Muscle layer of colon (tissue), 2 donors: ENCODE results near the gene SLC25A31.

Experiments used
- H3K27ac ChIP-seq: one replicate; pipeline ENCODE4 v1.7.0; 2013; ENCODE audit warnings: low read depth, mild to moderate bottlenecking, low read length, moderate library complexity
- H3K27me3 ChIP-seq, 2 donors: one replicate each; pipeline ENCODE4 v1.7.0; 2013; ENCODE audit warnings: low read length in 2 of 2, mild to moderate bottlenecking in 2 of 2; ENCODE audit not compliant: insufficient read depth in 2 of 2, control insufficient read depth in 1 of 2
- H3K36me3 ChIP-seq: one replicate; pipeline ENCODE4 v1.7.0; 2013; ENCODE audit warnings: mild to moderate bottlenecking, low read length; ENCODE audit not compliant: insufficient read depth
- H3K4me1 ChIP-seq: one replicate; pipeline ENCODE4 v1.7.0; 2013; ENCODE audit warnings: mild to moderate bottlenecking, low read length; ENCODE audit not compliant: insufficient read depth
- H3K4me3 ChIP-seq, 2 donors: one replicate each; pipeline ENCODE4 v1.7.0; 2013; ENCODE audit warnings: low read length in 2 of 2, low read depth in 1 of 2, mild to moderate bottlenecking in 1 of 2, moderate library complexity in 1 of 2
- H3K9ac ChIP-seq: one replicate; pipeline ENCODE4 v1.7.0; 2013; ENCODE audit warnings: low read length
- H3K9me3 ChIP-seq: one replicate; pipeline ENCODE4 v1.7.0; 2013; ENCODE audit warnings: mild to moderate bottlenecking, low read length
- donor health status: abdominal sarcoma.
- donor health status: Adenocarcinoma of cecum.

The SLC25A31 gene

DNA sequence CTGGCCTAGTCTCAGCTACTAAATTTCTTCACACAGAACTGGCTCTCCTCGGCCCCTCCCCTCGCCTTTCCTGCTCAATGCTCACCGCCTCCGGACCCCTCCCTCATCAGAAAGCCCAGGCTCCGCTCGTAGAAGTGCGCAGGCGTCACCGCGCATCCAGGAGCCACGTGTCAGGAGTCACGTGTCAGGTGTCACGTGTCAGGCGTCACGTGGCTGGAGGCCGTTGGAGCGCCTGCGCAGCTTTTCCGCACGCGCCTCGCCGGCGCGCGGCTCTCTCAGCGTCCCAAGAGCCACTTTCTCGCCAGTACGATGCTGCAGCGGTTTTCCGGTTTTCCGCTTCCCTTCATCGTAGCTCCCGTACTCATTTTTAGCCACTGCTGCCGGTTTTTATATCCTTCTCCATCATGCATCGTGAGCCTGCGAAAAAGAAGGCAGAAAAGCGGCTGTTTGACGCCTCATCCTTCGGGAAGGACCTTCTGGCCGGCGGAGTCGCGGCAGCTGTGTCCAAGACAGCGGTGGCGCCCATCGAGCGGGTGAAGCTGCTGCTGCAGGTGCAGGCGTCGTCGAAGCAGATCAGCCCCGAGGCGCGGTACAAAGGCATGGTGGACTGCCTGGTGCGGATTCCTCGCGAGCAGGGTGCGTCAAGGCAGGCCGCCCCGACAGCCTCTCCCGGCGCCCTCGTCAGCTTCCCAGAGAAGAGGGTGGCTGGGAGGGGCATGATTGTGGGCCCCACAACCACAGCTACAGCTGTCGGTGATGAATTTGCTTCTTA lies at the start of gene SLC25A31:
Gene SLC25A31, plus strand, starts transcription at position 259 of the 772 bp plus-strand sequence. Its CDS starts 146 bp downstream, at position 405.
- Histone ChIP-seq H3K36me3 (no peaks in the 10 kb centered on the region), H3K9ac (no peak within 1 kb of the TSS), H3K4me3 (no peak within 1 kb of the TSS), H3K9me3 (no peaks in the 10 kb centered on the region), H3K27ac (no peak within 1 kb of the TSS), H3K4me1 (no peaks in the 10 kb centered on the region), H3K27me3 (no peaks in the 10 kb centered on the region)

DNA sequence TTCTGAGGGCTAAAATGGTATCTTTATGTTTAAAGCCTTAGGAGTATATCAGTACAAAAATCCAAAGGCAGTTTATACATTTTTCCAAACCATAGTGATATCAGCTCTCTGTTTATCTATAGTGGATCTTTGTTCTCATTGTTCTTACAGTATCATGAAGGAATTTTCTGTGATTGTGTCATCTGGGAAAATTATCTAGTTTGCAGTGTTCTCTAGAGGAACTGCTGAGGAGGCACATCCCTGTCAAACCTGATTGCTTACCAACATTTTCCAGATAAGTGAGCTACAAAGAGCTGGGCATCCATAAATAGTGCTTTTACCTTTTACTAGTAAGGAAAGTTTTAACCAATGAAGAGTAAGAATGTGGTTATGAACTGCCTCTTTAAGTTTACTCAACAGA lies 44.9 kb upstream of the SLC25A31 start:
- Histone ChIP-seq H3K27ac (no peak overlapping the region), H3K9me3 (no peaks in the 10 kb centered on the region), H3K36me3 (no peaks in the 10 kb centered on the region), H3K27me3 (no peaks in the 10 kb centered on the region), H3K4me3 (no peak overlapping the region), H3K4me1 (no peaks in the 10 kb centered on the region), H3K9ac (no peak overlapping the region)

DNA sequence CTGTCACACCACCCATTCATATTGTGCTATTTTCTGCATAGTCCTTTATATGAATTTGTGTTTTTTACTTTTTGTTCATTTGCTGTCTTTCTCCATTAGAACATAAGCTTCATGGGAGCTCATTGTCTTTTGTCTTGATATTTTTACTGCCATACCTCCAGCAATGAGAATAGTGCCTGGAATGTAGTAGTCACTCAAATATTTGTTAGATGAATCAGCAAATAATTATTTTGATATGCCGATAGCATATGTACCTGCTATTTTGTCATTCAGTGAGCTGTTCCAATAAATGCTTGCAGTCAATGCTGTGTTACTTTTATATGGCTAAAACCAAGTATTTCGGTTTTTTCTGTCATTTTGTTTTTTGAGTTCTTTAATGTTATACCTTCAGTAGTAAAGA lies 43.5 kb upstream of the SLC25A31 start:
- no peak overlapping the region for H3K9ac ChIP-seq

DNA sequence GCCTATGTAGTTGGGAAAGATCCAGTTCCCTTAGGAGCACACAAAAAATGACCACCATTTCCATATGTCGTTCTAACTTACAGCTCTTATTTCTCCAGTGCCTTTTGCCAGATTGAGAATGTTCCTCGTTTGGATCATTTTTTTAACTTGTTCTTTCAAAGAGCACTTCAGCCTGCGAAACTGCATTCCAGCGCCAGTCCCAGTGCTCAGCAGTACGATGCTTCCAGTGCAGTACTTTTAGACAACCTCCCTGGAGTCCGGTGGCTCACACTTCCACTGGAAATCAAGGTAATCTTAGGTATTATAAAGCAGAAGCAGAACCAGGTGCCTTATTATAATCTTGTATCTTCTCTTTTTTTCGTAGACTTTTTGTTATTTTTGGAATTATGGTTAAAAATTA lies 42.6 kb upstream of the SLC25A31 start:
- Histone ChIP-seq H3K27me3 (no peaks in the 10 kb centered on the region), H3K4me1 (no peaks in the 10 kb centered on the region), H3K36me3 (no peaks in the 10 kb centered on the region), H3K4me3 (no peak overlapping the region), H3K9ac (no peak overlapping the region), H3K9me3 (no peaks in the 10 kb centered on the region), H3K27ac (no peak overlapping the region)

More for the DNA sequence above, 43.5 kb upstream of the SLC25A31 start:
- H3K4me3 ChIP-seq, result no peak overlapping the region
- no peaks in the 10 kb centered on the region for H3K27me3 ChIP-seq
- H3K4me1 ChIP-seq, result no peaks in the 10 kb centered on the region
- no peak overlapping the region for H3K27ac ChIP-seq
- H3K9me3 ChIP-seq, result no peaks in the 10 kb centered on the region
- H3K36me3 ChIP-seq, result no peaks in the 10 kb centered on the region

DNA sequence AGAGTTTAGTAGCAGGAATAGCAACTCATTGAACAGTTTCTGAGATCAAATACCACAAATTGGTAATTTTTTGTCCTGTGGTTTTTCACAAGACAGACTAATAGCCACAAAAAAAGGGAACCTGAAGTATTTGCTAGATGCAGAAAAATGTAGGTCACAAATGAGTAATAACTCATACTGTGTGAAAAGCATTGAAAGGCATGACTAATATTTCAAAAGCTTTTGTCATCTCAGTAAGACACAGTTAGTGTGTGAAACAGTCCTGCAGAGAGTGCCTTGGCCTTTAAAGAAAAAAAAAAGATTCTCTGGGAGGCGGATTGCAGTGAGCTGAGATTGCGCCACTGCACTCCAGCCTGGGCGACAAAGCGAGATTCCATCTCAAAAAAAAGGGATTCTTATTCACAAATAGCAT lies 31.4 kb upstream of the SLC25A31 start:
- no peaks in the 10 kb centered on the region for H3K27me3 ChIP-seq
- H3K27ac ChIP-seq, result no peak overlapping the region
- peaks cover 5% of the 10 kb centered on the region for H3K9me3 ChIP-seq
- H3K36me3 ChIP-seq, result no peaks in the 10 kb centered on the region
- H3K4me3 ChIP-seq, result no peak overlapping the region
- no peaks in the 10 kb centered on the region for H3K4me1 ChIP-seq
- H3K9ac ChIP-seq, result no peak overlapping the region

DNA sequence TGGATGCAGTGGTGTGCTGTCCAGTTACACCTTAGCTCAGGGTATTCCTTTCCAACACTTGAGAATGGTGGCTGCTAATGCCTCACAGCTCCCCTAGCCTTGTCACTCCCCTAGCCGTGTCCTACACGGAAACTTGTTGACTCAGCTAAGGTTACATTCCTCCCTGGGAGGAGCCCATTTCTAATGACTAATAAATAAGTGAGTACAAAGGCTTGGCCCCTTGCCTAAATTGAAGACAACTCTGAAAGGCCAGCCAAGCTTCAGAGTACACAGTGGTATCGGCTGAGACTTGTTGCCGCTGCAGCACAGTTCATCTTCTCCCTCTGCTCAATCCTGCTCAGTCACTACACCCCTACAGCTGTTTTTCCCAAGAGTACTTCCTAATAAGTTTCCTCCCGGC lies 21.2 kb upstream of the SLC25A31 start:
- H3K27ac ChIP-seq, result no peak overlapping the region
- no peak overlapping the region for H3K9ac ChIP-seq
- H3K27me3 ChIP-seq, result no peaks in the 10 kb centered on the region
- no peaks in the 10 kb centered on the region for H3K9me3 ChIP-seq
- peaks cover 5% of the 10 kb centered on the region for H3K36me3 ChIP-seq
- H3K4me1 ChIP-seq, result no peaks in the 10 kb centered on the region
- no peak overlapping the region for H3K4me3 ChIP-seq

DNA sequence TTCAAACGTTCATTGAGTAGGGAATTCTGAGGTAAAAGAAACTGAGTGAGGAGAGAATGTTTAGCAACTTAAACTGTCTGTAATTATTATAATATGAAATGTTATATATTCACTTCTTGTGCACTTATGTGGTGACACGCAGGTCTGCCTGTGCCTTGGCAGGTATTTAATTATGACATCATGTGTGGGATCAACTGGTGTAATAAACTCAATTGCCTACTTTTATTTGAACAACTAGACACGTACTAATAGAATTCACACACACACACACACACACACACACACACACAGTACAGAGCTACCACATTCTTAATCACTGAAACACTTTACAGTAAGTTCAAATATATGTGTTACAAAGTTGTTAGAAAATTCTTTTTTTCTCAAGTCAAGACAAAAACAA lies 20.7 kb upstream of the SLC25A31 start:
- Histone ChIP-seq H3K4me1 (no peaks in the 10 kb centered on the region), H3K27ac (no peak overlapping the region), H3K9ac (no peak overlapping the region), H3K36me3 (peaks cover 5% of the 10 kb centered on the region), H3K4me3 (no peak overlapping the region), H3K27me3 (no peaks in the 10 kb centered on the region), H3K9me3 (no peaks in the 10 kb centered on the region)

DNA sequence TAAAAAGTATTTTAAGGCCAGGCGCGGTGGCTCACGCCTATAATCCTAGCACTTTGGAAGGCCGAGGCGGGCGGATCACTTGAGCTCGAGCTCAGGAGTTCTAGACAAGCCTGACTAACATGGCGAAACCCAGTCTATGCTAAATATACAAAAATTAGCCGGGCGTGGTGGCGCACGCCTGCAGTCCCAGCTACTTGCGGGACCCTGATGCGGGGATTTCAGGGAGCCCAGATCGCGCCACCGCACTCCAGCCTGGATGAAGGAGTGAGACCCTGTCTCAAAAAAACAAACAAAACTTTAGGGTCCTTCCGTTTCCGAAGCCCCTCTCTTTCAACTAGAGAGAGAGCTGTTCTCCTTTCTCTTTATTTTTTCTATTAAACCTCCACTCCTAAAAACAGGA lies 1.2 kb downstream of the SLC25A31 start:
- Histone ChIP-seq H3K9me3 (no peaks in the 10 kb centered on the region), H3K27ac (no peak overlapping the region), H3K9ac (no peak overlapping the region)

DNA sequence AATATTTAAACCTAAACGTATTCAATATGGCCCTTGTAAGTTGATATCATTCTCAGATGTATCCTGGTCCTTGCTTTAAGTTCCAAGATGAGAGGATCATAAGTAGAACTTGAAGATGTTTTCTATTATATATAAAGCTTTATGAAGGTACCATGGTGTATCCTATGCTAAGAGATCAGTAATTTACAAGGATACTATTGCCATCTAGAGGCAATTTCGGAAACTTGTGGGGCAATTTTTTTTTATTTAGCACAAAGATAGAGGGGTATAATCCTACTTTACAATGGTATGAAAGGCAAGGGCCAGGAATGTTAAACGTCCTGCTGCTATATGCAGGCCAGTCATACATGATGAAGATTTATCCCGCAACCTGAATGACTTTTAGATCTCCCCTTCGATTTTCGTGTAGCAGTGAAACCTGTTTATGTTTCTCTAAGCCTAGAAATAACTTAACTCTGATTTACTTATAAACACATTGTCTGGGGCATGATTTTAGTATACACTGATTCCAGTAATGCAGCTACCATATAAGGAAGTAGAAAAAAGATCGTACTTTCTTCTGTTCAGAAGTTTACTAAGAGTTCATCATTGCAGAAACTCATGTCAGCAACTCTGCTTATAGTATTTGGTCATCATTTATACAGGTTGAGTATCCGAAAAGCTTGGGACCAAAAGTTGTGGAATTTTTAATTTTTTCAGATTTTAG lies 2.6 kb downstream of the SLC25A31 start:
- H3K9ac ChIP-seq, result no peak overlapping the region
- H3K4me3 ChIP-seq, result no peak overlapping the region
- no peak overlapping the region for H3K27ac ChIP-seq
- no peaks in the 10 kb centered on the region for H3K36me3 ChIP-seq
- no peaks in the 10 kb centered on the region for H3K4me1 ChIP-seq
- H3K9me3 ChIP-seq, result no peaks in the 10 kb centered on the region
- H3K27me3 ChIP-seq, result no peaks in the 10 kb centered on the region

More for the DNA sequence above, 1.2 kb downstream of the SLC25A31 start:
- no peaks in the 10 kb centered on the region for H3K4me1 ChIP-seq
- H3K36me3 ChIP-seq, result no peaks in the 10 kb centered on the region
- no peaks in the 10 kb centered on the region for H3K27me3 ChIP-seq
- no peak overlapping the region for H3K4me3 ChIP-seq

DNA sequence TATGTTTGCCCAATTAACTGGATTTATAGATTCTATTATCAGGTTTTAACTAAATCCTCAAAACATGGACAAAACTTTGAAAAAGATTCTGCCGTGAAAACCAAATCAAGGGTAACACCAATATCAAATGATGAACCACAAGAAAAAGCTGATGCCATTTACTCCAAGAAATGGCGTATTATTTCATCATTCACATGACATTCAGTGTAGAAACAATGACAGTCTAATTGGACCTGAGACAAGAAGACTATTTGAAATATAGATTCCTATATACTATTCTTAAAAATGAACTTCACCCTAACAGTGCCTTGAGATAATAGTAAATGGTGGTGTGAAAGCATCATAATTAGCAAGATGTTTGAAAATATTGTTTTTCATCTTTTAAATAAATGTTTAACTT lies 4.8 kb downstream of the SLC25A31 start:
- Histone ChIP-seq H3K36me3 (no peaks in the 10 kb centered on the region), H3K9ac (no peak overlapping the region), H3K9me3 (no peaks in the 10 kb centered on the region)

DNA sequence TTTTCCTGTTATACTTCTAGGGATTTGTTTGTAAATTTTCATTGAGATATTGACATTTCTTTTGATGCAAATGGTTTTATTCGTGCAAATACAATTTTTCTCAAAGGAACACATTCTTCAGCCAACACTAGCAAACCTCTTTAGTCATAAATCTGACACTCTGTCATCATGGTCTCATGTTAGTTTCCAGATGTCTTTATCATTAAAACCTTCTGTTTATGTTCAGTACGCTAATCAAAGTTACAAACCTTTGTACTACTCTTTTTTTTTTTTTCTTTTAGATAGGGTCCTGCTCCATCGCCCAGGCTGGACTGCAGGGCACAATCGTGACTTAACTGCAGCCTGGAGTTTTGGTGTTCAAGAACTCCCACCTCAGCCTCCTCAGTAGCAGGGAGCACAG lies 7.1 kb downstream of the SLC25A31 start:
- no peak overlapping the region for H3K27ac ChIP-seq
- H3K4me1 ChIP-seq, result no peaks in the 10 kb centered on the region
- H3K4me3 ChIP-seq, result no peak overlapping the region
- H3K9me3 ChIP-seq, result no peaks in the 10 kb centered on the region
- H3K27me3 ChIP-seq, result no peaks in the 10 kb centered on the region
- H3K9ac ChIP-seq, result no peak overlapping the region
- H3K36me3 ChIP-seq, result no peaks in the 10 kb centered on the region

More for the DNA sequence above, 4.8 kb downstream of the SLC25A31 start:
- no peaks in the 10 kb centered on the region for H3K4me1 ChIP-seq
- no peak overlapping the region for H3K27ac ChIP-seq
- no peaks in the 10 kb centered on the region for H3K27me3 ChIP-seq
- no peak overlapping the region for H3K4me3 ChIP-seq
